ENCODE results near the gene TIGAR.

DNA sequence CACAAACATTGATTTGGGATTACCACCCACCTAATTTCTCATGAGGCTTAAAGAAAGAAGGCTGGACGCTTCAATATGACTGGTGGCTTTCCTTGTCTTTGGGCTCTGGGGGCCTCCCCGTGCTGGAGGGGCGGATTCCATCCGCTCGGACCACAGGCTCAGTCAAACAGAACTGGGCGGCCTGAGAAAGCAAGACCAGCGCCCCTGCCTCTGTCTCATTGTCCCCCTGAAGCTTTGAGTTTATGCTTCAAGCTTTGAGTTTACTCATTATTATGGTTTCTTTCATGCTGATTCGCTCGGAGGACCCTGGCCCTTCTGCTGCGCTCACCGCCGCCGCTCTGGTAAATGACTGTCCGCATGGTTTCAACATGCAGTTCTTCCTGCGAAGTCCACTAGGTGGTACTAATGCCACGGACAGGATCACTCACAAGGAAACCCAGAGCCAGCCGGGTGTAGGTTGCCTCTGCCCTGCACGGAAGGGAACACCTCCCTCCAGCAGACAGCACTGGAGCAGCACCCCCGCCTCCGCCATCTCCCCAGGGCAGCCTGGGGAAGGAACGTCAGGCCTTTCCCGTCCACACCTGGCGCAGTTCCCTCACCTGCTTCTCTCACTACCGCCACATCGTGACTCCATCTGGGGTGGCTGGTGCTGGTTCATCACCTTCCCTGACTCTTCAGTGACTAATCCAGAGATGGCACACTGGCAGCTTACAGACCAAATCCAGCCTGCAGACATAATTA, 13.2 kb upstream of the TIGAR start:
- TF ChIP-seq, protein P1, sequence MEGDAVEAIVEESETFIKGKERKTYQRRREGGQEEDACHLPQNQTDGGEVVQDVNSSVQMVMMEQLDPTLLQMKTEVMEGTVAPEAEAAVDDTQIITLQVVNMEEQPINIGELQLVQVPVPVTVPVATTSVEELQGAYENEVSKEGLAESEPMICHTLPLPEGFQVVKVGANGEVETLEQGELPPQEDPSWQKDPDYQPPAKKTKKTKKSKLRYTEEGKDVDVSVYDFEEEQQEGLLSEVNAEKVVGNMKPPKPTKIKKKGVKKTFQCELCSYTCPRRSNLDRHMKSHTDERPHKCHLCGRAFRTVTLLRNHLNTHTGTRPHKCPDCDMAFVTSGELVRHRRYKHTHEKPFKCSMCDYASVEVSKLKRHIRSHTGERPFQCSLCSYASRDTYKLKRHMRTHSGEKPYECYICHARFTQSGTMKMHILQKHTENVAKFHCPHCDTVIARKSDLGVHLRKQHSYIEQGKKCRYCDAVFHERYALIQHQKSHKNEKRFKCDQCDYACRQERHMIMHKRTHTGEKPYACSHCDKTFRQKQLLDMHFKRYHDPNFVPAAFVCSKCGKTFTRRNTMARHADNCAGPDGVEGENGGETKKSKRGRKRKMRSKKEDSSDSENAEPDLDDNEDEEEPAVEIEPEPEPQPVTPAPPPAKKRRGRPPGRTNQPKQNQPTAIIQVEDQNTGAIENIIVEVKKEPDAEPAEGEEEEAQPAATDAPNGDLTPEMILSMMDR (conservative IDR thresholded peaks at IDR 0.05; ENCODE audit: low read depth, low read length) = peak; percentile 76
- no peak for TF ChIP-seq EZH2phosphoT487 (IDR thresholded peaks at IDR 0.05; ENCODE audit: borderline replicate concordance, low read length)
- no peak for TF ChIP-seq EZH2 (IDR thresholded peaks at IDR 0.05; ENCODE audit: low read length, unreplicated experiment)

All from PC-3 (cell line).